Endothelial cell (in vitro differentiated cells): ENCODE measurements around the gene MAPK7. TPM values are rescaled to one million over a fixed set of nuclear protein-coding genes. Genes with fewer than 3 reads are reported as not detected.
A peak's percentile ranks its signal among the peaks of the same experiment; 100 is the strongest.

Experiments used
- DNase-seq: peaks from one replicate; pipeline ENCODE4 v3.0.0; 2021; ENCODE audit warnings: low spot score
- H3K27ac Mint-ChIP-seq: one replicate; pipeline ENCODE4 v1.8.0; 2021; ENCODE audit warnings: mixed read lengths, inconsistent platforms; ENCODE audit not compliant: unreplicated experiment
- H3K27me3 Mint-ChIP-seq: one replicate; pipeline ENCODE4 v1.8.0; 2021; ENCODE audit warnings: mild to moderate bottlenecking, moderate library complexity, mixed read lengths, inconsistent platforms; ENCODE audit not compliant: unreplicated experiment
- H3K36me3 Mint-ChIP-seq: one replicate; pipeline ENCODE4 v1.8.0; 2021; ENCODE audit warnings: mild to moderate bottlenecking, low read depth, mixed read lengths, inconsistent platforms; ENCODE audit not compliant: unreplicated experiment
- H3K4me1 Mint-ChIP-seq: one replicate; pipeline ENCODE4 v1.8.0; 2021; ENCODE audit warnings: mild to moderate bottlenecking, mixed read lengths, inconsistent platforms; ENCODE audit not compliant: unreplicated experiment
- H3K4me3 Mint-ChIP-seq: one replicate; pipeline ENCODE4 v1.8.0; 2021; ENCODE audit warnings: mild to moderate bottlenecking, mixed read lengths, inconsistent platforms; ENCODE audit not compliant: unreplicated experiment
- H3K9me3 Mint-ChIP-seq: one replicate; pipeline ENCODE4 v1.8.0; 2021; ENCODE audit warnings: mixed read lengths, inconsistent platforms; ENCODE audit not compliant: unreplicated experiment
- total RNA-seq: library from RNA; stranded (reverse); fragmentation: NEBNext Ultra II Directional; extraction: Animal tissue kit (Norgen Biotek cat#: 25700); gene quantifications from one replicate; pipeline ENCODE4 v1.2.1, GENCODE V29; 2021; ENCODE audit not compliant: unreplicated experiment
- TF ChIP-seq, protein P1 (sequence below): fragments of 200-600 bp; sonication (generic); IDR thresholded peaks from one replicate; pipeline ENCODE4 v1.5.0; 2021; ENCODE audit warnings: antibody characterized with exemption; ENCODE audit not compliant: unreplicated experiment

MAPK7 gene
- total RNA-seq, 1 donor from 2014 or later: 48.5 TPM

DNA sequence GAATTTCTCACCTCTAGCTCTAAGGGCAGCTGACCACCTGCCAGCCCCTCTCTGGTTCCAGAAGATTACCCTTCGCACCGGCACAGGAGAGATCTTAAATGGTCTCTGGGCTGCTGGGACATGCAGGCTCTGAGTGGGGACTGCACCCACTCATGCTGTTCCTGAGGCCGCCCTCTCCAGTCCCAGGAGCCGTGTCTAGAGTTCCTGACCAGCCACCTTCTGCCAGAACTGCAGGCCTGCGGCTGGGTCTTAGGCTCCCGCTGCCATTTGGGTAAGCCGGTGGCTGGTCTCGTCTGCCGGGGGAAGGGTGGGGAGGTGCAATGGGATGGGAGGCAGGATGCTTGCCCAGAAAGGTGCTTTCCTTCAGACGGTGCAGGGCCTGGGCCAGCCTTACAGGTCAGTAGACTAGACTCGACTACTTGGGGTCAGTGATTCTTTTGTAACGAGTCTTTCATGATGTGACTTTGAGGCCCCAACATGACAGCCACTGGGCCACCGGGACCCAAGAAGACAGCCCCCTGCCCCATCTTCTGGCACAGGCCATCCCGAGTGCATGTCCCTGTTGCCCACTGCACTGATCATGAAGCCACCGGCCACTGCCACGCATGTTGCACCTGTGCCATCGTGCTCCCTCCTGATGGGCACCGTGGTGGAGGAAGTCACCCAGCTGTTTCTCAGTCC is 42.2 kb upstream of the MAPK7 start:
- DNase-seq: no peak
- Mint-ChIP-seq H3K4me3 (no peak overlapping the region), H3K36me3 (peaks cover 8% of the 10 kb centered on the region), H3K27me3 (peaks cover 6% of the 10 kb centered on the region), H3K4me1 (peaks cover 2% of the 10 kb centered on the region), H3K9me3 (no peaks in the 10 kb centered on the region), H3K27ac (no peak overlapping the region)
- TF ChIP-seq, protein P1, sequence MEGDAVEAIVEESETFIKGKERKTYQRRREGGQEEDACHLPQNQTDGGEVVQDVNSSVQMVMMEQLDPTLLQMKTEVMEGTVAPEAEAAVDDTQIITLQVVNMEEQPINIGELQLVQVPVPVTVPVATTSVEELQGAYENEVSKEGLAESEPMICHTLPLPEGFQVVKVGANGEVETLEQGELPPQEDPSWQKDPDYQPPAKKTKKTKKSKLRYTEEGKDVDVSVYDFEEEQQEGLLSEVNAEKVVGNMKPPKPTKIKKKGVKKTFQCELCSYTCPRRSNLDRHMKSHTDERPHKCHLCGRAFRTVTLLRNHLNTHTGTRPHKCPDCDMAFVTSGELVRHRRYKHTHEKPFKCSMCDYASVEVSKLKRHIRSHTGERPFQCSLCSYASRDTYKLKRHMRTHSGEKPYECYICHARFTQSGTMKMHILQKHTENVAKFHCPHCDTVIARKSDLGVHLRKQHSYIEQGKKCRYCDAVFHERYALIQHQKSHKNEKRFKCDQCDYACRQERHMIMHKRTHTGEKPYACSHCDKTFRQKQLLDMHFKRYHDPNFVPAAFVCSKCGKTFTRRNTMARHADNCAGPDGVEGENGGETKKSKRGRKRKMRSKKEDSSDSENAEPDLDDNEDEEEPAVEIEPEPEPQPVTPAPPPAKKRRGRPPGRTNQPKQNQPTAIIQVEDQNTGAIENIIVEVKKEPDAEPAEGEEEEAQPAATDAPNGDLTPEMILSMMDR: no peak

DNA sequence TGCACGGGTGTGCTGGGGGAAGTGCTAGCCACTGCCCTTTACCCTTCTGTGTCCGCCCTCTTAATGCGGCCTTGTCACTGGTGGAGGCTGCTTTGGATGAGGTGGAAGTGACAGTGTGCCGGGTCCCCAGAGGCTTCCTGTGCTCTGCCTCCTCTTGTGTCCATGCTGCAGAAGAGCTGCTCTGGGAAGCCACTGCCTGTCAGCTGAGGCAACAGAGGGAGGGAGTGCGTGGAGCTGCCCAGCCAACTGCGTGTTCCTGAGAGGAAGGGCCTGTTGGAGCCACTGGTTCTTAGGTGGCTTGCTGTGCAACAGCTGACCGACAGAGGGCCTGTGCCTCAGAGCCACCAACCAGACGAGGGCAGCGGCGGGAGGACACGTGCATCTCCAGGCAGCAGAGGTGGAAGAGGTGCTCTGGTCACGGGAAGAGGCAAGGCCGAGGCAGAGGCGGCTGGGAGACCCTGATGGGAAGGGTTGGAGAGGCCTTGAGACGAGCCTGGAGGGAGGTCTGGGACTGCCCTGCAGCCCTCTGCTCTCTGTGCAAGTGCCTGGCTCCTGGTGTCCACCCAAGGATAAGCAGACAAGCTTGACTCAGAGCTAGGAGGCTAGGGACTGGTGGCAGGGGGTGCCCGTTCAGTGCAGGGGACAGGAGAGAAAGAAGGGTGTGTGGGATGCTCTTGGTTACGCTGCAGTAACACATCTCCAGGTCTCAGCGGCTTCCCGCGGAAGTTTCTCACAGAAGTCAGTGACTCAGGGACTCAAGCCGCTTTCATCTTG is 41.2 kb upstream of the MAPK7 start:
- Mint-ChIP-seq H3K9me3 (no peaks in the 10 kb centered on the region), H3K4me3 (no peak overlapping the region), H3K27me3 (peaks cover 11% of the 10 kb centered on the region), H3K4me1 (peaks cover 12% of the 10 kb centered on the region), H3K27ac (peak overlapping the region; percentile 16), H3K36me3 (peaks cover 18% of the 10 kb centered on the region)
- DNase-seq: no peak
- TF ChIP-seq, protein P1: no peak

DNA sequence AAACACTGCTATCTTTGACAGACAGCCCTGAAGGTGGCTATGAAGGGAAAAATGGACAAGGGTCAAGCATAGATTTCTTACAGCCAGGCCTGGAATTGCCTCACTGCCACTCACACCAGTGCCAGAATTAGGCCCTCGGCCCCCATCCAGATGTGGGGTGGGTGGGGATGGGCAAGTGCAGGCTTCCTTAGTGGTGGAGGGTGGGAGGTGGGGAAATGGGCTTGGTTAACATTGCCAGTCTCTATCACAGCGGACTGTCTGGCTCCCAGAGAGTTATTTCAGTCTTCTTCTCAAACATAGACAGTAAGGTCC is 40.6 kb upstream of the MAPK7 start:
- Mint-ChIP-seq H3K9me3 (no peaks in the 10 kb centered on the region), H3K4me1 (peaks cover 13% of the 10 kb centered on the region), H3K27ac (no peak overlapping the region), H3K36me3 (peaks cover 15% of the 10 kb centered on the region), H3K4me3 (no peak overlapping the region), H3K27me3 (peaks cover 11% of the 10 kb centered on the region)
- TF ChIP-seq, protein P1: no peak
- no peak for DNase-seq

DNA sequence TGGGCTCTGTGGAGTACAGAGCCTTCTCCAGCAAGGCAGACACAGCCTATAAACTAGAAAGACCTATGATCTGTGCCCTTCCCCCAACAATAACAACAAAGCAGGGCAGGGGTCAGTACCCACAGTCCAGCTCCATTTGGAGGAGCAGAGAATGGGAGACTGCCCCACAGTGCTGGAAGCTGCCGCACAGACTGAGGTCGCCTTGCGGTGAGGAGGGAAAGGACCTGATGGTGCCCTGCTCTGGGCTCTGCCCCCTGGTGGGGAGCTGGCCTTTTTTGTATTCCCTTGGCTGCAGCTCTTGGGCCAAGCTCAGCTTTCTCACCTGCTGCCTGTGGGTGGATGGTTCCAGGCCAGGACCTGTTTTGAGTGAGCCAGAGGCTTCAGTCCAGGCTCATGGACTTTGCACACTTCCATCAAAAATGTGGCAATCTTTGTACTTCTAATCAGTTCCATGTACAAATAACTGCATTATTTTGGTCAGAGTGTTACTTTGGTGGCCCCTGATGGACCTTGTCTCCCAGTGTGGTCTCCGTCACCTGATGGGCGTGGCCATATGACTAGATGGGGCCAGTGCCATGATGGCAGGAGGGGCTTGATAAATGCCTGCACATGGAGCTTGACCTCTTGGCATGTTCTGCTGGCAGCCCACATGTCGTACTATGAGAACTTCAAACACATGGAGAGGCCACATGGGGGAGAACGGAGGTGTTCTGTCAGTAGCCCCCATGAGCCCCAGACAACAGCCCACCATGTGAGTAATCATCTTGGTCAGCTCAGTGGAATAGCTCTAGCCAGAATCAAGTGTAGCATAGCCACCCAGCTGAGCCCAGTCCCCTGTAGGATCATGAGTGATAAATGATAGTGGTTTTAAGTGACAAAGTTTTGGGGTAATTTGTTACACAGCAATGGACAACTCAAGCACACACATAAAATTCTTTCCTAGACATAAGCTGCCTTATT is 40.0 kb upstream of the MAPK7 start:
- H3K4me3 Mint-ChIP-seq: no peak overlapping the region
- H3K27ac Mint-ChIP-seq: peak overlapping the region; percentile 13
- H3K9me3 Mint-ChIP-seq: no peaks in the 10 kb centered on the region
- H3K36me3 Mint-ChIP-seq: peaks cover 13% of the 10 kb centered on the region
- TF ChIP-seq, protein P1: peak; percentile 72
- peaks cover 11% of the 10 kb centered on the region for H3K27me3 Mint-ChIP-seq
- peaks cover 13% of the 10 kb centered on the region for H3K4me1 Mint-ChIP-seq
- peak; percentile 77 for DNase-seq
